Inferior parietal cortex (tissue), 1 donor: Measurements from ENCODE around the gene IFT27.

Source experiments
- DNase-seq: peaks from one replicate; pipeline ENCODE4 v3.0.0-alpha.2; 2016; ENCODE audit errors: extremely low spot score

Gene IFT27, protein sequence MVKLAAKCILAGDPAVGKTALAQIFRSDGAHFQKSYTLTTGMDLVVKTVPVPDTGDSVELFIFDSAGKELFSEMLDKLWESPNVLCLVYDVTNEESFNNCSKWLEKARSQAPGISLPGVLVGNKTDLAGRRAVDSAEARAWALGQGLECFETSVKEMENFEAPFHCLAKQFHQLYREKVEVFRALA

DNA sequence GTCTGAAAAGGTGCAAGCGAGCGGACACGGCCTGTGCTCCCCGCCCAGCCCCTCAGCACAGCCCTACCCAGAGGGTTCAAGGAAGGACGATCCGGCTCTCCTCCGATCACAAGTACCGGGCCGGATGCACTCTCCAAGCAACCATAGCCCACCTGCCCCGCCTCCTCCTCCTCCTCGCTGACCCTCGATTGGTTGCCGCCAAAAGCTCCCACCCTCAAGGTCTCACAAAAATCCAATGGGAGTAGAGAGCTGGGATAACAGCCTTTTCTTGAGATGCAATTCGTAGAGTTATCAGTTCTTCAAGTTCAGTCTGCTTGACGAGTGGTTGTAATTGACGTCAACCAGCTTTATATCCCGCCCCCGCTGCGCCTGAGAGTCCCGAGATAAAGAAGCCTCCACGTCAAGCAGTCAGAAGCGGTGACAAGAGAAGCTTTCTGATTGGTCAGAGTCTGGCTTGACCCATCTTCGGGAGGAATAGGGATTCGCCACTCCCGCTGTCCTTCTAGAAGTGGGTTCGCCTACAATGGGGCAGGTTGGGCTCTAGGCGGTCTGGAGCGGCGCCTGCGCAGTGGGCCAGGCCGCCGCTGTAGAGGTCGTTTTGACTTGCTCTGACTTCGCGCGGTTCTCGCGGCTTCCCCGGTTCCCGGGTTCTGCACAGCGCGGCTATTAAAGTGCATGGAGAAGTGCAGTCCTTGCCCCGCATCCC is at the start of gene IFT27:
Gene IFT27 (minus strand): TSS at position 156 of the 706 bp plus-strand sequence. CDS start 412 bp downstream, outside the sequence.
- peak; percentile 100 for DNase-seq

DNA sequence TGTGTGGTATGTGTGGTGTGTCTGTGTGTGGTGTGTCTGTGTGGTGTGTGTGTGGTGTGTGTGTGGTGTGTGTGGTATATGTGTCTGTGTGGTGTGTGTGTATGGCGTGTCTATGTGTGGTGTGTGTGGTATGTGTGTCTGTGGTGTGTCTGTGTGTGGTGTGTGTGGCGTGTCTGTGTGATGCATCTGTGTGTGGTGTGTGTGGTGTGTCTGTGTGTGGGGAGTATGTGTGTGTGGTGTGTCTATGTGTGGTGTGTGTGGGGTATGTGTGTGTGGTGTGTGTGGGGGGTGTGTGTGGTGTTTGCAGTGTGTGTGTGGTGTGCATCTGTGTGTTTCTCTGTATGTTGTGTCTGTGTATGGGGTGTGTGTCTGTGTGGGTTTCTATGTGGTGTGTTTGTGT is 48.7 kb upstream of the IFT27 start:
- no peak for DNase-seq

GRCh38 chr22:36823186-36823839 is 47.4 kb upstream of the IFT27 start:
- no peak for DNase-seq

DNA sequence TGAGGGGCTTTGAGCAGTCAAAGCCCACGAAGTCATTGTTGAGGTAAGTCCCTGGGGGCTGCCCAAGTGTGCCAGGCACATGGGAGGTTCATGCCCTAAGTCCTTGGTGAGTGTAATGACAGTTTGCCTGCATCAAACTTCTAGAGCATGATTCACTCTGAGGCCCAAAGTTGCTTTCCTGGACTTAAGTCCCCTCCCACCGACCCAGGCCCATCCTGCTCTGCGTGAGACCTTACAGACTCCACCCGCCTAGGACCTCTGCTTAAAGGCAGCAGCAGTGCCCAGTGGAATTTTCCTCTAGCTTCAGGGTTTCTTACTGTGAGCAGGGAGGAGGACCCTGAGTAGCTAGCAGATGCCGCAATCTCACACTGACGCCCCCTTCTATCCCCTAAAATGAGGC is 46.7 kb upstream of the IFT27 start:
- no peak for DNase-seq

- DNase-seq = no peak
Measured at GRCh38 chr22:36819112-36819511, 43.2 kb upstream of the IFT27 start.

- DNase-seq = no peak
Measured at GRCh38 chr22:36818010-36818642, 42.2 kb upstream of the IFT27 start.

DNA sequence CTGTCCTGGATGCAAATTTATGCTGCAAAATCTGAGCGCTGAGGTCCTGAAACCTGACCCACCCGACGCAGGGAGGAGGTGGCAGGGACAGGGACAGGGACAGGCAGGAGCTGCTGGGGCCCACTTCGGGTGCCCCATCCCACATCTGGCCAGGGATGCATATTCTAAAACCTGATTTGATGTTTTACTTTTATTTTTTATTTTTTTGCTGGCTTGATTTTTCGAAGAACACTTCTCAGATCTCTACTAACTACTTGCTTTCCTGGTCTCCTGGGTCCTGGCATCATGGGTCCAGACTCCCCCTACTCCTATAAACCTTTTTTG is 41.6 kb upstream of the IFT27 start:
- DNase-seq = no peak

DNA sequence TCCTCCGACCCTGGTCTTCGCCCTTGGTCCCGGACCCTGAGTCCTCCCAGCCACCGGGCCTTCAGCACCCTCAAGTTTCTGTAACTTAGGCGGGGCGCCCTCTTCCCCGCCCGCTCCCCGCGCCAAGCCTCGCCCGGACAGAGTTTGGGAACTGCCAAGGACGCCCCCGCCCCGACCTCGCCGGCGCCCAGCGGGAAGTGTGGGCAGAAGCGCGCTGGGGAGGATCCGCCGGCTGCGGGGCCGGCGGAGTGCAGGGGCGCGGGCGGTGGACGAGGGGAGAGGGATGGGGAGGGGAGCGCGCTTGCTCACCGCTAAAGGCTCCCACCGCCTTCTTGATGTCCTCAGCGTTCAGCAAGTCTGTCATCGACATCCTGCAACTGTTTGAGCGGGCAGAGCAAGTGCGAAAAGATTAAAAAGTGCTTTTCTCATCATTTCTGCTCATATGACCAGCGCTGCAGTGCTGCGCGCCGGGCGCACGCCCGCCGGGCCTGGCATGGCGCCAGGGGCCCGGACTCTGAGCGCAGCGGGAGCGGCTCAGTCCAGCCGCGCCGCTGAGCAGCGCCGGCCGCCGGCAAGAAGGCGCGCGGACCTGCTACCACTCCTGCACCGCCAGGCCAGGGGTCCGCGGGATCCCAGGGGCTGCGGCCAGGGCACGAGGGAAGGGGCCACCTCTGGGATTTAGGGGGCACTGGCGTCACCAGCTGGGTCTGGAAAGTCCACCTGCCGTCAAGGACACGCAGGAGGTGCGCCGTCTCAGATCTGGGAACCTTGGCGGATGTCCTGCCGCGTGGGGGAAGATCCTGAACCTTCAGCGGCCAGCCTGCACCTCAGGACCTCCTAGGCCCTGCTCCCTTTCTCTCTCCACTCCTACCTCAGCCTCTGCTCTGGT is 41.0 kb upstream of the IFT27 start, which contains the start of gene PVALB:
Gene PVALB (minus strand): TSS at position 400 of the 889 bp plus-strand sequence. CDS start 30 bp downstream, at position 370.
- peak; percentile 13 for DNase-seq

DNA sequence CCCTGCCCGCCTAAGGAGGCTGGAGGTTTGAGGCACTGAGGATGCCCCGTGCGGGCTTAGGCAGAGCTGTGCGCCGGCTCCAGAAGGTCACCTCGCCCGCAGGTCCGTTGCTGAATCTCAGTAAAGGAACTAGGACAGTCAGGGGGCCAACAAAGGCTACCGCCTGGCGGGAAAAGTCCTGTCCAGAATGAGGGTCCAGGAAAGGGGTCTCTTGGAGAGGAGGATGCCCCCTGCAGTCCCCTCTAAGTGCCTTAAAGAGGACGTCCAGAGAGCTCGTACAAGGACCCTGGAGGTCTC is 40.4 kb upstream of the IFT27 start:
- no peak for DNase-seq

- DNase-seq = no peak
Measured at GRCh38 chr22:36815558-36816338, 39.8 kb upstream of the IFT27 start.

- DNase-seq = no peak
Measured at GRCh38 chr22:36814801-36815200, 38.9 kb upstream of the IFT27 start.

- DNase-seq = no peak
Measured at GRCh38 chr22:36811094-36811800, 35.3 kb upstream of the IFT27 start.

DNA sequence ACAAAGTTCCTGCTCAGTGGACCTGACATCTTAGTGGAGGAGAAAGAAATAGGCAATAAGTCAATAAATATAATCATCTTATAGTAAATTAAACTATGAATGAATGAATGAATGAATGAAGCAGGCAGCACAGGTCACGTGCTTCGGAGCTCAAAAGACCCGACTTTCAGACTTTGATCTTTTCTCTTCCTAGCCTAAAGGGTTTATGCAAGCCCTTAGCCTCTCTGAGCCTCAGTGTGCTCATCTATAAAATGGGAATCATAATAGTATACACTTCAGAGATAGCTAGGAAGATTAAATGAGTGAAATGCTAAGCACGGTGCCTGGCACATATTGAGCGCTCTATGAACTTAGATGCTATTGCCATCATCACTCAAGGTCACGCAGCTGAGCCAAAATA is 33.4 kb upstream of the IFT27 start:
- DNase-seq = no peak

DNA sequence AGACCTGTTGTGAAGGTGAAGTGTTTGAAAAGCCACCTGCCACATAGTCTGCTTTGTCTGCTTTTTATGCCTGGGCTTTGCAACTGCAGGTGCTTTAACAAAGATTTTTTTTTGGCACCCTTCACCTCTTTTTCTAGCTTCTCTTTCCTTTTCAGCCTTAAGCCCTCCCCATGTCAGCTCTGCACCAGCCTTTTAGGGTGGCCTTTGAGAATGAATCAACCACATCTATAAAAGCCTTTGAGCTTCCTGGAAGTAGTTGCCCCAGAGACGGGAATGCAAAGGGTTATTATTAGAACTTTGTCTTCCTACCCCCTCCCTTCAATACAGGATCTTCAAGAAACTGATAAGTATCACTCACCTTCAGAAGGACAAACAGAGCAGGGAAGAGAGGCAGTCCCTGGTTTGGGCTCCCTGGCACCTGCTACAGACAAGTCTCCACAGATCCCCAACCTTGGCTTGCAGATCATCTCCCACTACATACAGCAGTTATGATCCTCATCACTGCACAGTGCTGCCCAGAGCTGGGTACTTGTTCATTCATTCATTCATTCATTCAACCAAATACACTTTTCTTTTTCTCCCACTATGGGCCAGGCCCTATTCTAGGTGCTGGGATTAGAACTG is 32.9 kb upstream of the IFT27 start:
- DNase-seq = no peak

- DNase-seq = no peak
Measured at GRCh38 chr22:36807627-36808026, 31.7 kb upstream of the IFT27 start.

GRCh38 chr22:36806835-36807234 is 30.9 kb upstream of the IFT27 start:
- DNase-seq = peak; percentile 15

DNA sequence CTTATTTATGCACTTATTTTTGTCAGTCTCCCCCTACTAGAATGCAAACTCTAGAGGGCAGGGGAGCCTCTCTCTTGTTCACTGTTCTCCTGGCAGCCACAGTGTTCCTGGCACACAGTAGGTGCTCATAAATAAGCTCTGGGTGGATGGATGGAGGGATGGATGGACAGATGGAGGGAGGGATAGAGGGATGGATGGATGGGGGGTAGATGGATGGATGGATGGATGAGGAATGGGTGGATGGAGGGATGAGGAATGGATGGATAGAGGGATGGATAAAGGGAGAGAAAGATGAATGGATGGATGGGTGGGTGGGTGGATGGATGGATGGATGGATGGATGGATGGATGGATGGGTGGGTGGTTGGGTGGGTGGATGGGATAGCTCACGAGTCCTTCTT is 27.4 kb upstream of the IFT27 start:
- DNase-seq = no peak

DNA sequence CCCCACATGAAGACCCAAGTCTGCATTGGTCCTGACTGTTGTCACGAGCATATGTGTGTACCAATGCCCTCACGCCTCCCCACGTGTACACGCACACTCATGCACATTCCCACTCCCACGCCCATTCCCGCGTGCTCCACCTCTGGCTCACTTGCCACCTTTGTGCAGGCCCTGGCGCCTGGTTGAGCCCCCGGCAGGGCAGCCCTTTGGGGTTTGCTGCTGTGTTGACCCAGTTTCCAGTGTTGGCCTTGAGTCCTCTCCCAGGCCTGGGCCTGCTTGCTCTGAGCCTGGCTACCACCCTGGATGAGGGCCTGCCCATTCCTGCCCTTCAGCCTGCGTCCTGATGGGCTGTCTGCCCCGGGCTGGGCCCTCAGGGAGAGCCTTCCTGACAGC is 22.8 kb upstream of the IFT27 start:
- no peak for DNase-seq

GRCh38 chr22:36797911-36798673 is 22.2 kb upstream of the IFT27 start:
- DNase-seq = no peak
